A549 (cell line): ENCODE results near the gene NBEAL2. TPM values are rescaled to one million over a fixed set of nuclear protein-coding genes. Genes with fewer than 3 reads are reported as not detected.

Source experiments
- ATAC-seq, 2 experiments: fragments of 200-7000 bp in 1 of 2; fragments of >200 bp in 1 of 2; cut with Nextera tagmentation in 1 of 2; cut with Tn5 transposase in 1 of 2; 3 replicates each; pipeline versions ENCODE4 v1.8.0 to v1.9.1; 2018 to 2020; ENCODE audit warnings: mild to moderate bottlenecking in 1 of 2, moderate library complexity in 1 of 2
- CTCF ChIA-PET: fragments of 300-600 bp; sonication (Branson Sonifier 250); formaldehyde crosslinking; extraction: SDS; loops from one replicate; lab custom pipeline; 2021; ENCODE audit warnings: antibody characterized with exemption, inconsistent platforms; lab: Yijun Ruan, JAX
- POLR2A ChIA-PET: fragments of 350-600 bp; formaldehyde crosslinking; extraction: SDS; loops from one replicate; lab custom pipeline; 2021; ENCODE audit warnings: antibody characterized with exemption, inconsistent platforms; lab: Yijun Ruan, JAX
- DNase-seq, 2 experiments: peaks; one replicate each; pipeline versions ENCODE4 v3.0.0 to v3.0.0-alpha.2; 2011 to 2016; ENCODE audit warnings: low read depth in 1 of 2, low spot score in 1 of 2
- FAIRE-seq: peaks from 2 replicates; lab custom pipeline; 2011; peaks lifted over from hg19 to GRCh38; lab: Jason Lieb, UNC
- H3K27ac ChIP-seq, 2 experiments: fragments of >200 bp; sonication (Bioruptor Twin); formaldehyde crosslinking; 3 replicates each; pipeline ENCODE4 v1.5.1; 2016 to 2017
- H3K4me1 ChIP-seq: fragments of >200 bp; sonication (Bioruptor Twin); formaldehyde crosslinking; 3 replicates; pipeline ENCODE4 v1.6.1; 2016
- H3K4me2 ChIP-seq: fragments of >200 bp; sonication (Bioruptor Twin); formaldehyde crosslinking; 3 replicates; pipeline ENCODE4 v1.6.1; 2016
- H3K4me3 ChIP-seq: fragments of >200 bp; sonication (Bioruptor Twin); formaldehyde crosslinking; 3 replicates; pipeline ENCODE4 v1.5.1; 2016
- H3K9me3 ChIP-seq: fragments of >200 bp; sonication (Bioruptor Twin); formaldehyde crosslinking; 3 replicates; pipeline ENCODE4 v1.6.1; 2016
- CBX2 ChIP-seq: fragments of 200-600 bp; sonication (generic); IDR thresholded peaks from 2 replicates; pipeline ENCODE4 v1.6.1; 2016; ENCODE audit warnings: low read depth, mild to moderate bottlenecking, borderline replicate concordance
- CHD2 ChIP-seq: fragments of 150-350 bp; IDR thresholded peaks from 2 replicates; pipeline ENCODE4 v1.6.1; 2014; ENCODE audit warnings: low read length; ENCODE audit not compliant: partially characterized antibody
- EP300 ChIP-seq, 2 experiments: fragments of >200 bp; sonication (Bioruptor Twin); formaldehyde crosslinking; IDR thresholded peaks; 2 replicates in 1 of 2; 3 replicates in 1 of 2; pipeline ENCODE4 v1.6.1; 2016 to 2017
- FOSL2 ChIP-seq, 2 experiments: fragments of 450-650 bp in 1 of 2; fragments of >200 bp in 1 of 2; sonication (Bioruptor Twin) in 1 of 2; formaldehyde crosslinking; IDR thresholded peaks; 2 replicates each; pipeline versions ENCODE4 v1.5.0 to v1.6.1; 2016 to 2020; ENCODE audit warnings: mild to moderate bottlenecking in 1 of 2, moderate library complexity in 1 of 2
- FOXS1 ChIP-seq: fragments of 250-450 bp; sonication (Bioruptor Pico); IDR thresholded peaks from 2 replicates; pipeline ENCODE4 v1.5.0; 2020; ENCODE audit warnings: mild to moderate bottlenecking, moderate library complexity
- GATA3 ChIP-seq: IDR thresholded peaks from 2 replicates; pipeline ENCODE4 v1.6.1; 2012; ENCODE audit warnings: borderline replicate concordance
- HDAC2 ChIP-seq: fragments of 200-600 bp; sonication (generic); IDR thresholded peaks from 2 replicates; pipeline ENCODE4 v1.6.1; 2016
- HOXB13 ChIP-seq: fragments of 250-450 bp; sonication (Bioruptor Pico); IDR thresholded peaks from 2 replicates; pipeline ENCODE4 v1.5.0; 2020; ENCODE audit warnings: low read depth, mild to moderate bottlenecking, moderate library complexity
- JUN ChIP-seq, 2 experiments: fragments of >200 bp; sonication (Bioruptor Twin); formaldehyde crosslinking; IDR thresholded peaks; 2 replicates in 1 of 2; 3 replicates in 1 of 2; pipeline ENCODE4 v1.6.1; 2016 to 2017
- JUNB ChIP-seq: fragments of >200 bp; sonication (Bioruptor Twin); formaldehyde crosslinking; IDR thresholded peaks from 2 replicates; pipeline ENCODE4 v1.6.1; 2016
- KDM1A ChIP-seq: fragments of 200-600 bp; sonication (generic); IDR thresholded peaks from 2 replicates; pipeline ENCODE4 v1.6.1; 2016; ENCODE audit warnings: low read depth, mild to moderate bottlenecking
- KDM5A ChIP-seq: fragments of 200-600 bp; sonication (generic); IDR thresholded peaks from 2 replicates; pipeline ENCODE4 v1.6.1; 2016; ENCODE audit warnings: antibody characterized with exemption, mild to moderate bottlenecking
- NFE2L2 ChIP-seq: fragments of 150-350 bp; conservative IDR thresholded peaks from 2 replicates; pipeline ENCODE4 v1.6.1; 2014; ENCODE audit warnings: low read length
- NR3C1 ChIP-seq: fragments of >200 bp; sonication (Bioruptor Twin); formaldehyde crosslinking; IDR thresholded peaks from 3 replicates; pipeline ENCODE4 v1.6.1; 2017
- POLR2AphosphoS2 ChIP-seq: conservative IDR thresholded peaks from 2 replicates; pipeline ENCODE4 v1.6.1; 2012; ENCODE audit warnings: low read length, improper control_type of control experiment, inconsistent platforms
- RAD21 ChIP-seq, 2 experiments: fragments of >200 bp in 1 of 2; sonication (Bioruptor Twin) in 1 of 2; formaldehyde crosslinking in 1 of 2; IDR thresholded peaks in 1 of 2; conservative IDR thresholded peaks in 1 of 2; 2 replicates in 1 of 2; 3 replicates in 1 of 2; pipeline ENCODE4 v1.6.1; 2012 to 2018; ENCODE audit warnings: inconsistent platforms in 1 of 2
- RARB ChIP-seq: fragments of 250-450 bp; sonication (Bioruptor Pico); IDR thresholded peaks from 2 replicates; pipeline ENCODE4 v1.8.0; 2021; ENCODE audit warnings: mild to moderate bottlenecking, moderate library complexity
- RFX5 ChIP-seq: fragments of 450-650 bp; IDR thresholded peaks from 2 replicates; pipeline ENCODE4 v1.7.1; 2014; ENCODE audit warnings: antibody characterized with exemption, mild to moderate bottlenecking, moderate library complexity
- SMC3 ChIP-seq: fragments of >200 bp; sonication (Bioruptor Twin); formaldehyde crosslinking; IDR thresholded peaks from 3 replicates; pipeline ENCODE4 v1.6.1; 2018; ENCODE audit warnings: inconsistent platforms
- TP53 ChIP-seq: fragments of 250-450 bp; sonication (Bioruptor Pico); IDR thresholded peaks from 2 replicates; pipeline ENCODE4 v1.5.0; 2021; ENCODE audit warnings: mild to moderate bottlenecking, moderate library complexity
- ZFP36 ChIP-seq: fragments of 450-650 bp; IDR thresholded peaks from 2 replicates; pipeline ENCODE4 v1.6.1; 2014; ENCODE audit warnings: borderline replicate concordance; ENCODE audit not compliant: partially characterized antibody
- ZNF302 ChIP-seq: fragments of 250-450 bp; sonication (Bioruptor Pico); IDR thresholded peaks from 2 replicates; pipeline ENCODE4 v1.9.0; 2021; ENCODE audit warnings: inconsistent platforms, mild to moderate bottlenecking, moderate library complexity
- WGBS: methylation state at CpG from one replicate; pipeline ENCODE4 v1.1.6; 2017; ENCODE audit errors: missing lambda C conversion rate; 5-methylcytosine and 5-hydroxymethylcytosine counted together
- polyA plus RNA-seq, 4 experiments: library from polyadenylated mRNA; depleted of rRNA in 3 of 4; stranded (reverse); fragments of >200 nt; fragmentation: RNase III in 1 of 4; extraction: RNeasy Plus Mini Kit Qiagen cat#74134 plus additional on column Dnase treatment in 1 of 4; gene quantifications; 2 replicates in 3 of 4; 3 replicates in 1 of 4; pipeline ENCODE4 v1.2.3, GENCODE V29; 2011 to 2017
- TF ChIP-seq, protein P1 (sequence below): IDR thresholded peaks from 2 replicates; pipeline ENCODE4 v1.6.1; 2012; ENCODE audit warnings: low read depth, borderline replicate concordance
- TF ChIP-seq, protein P2 (sequence below): fragments of >200 bp; sonication (Bioruptor Twin); formaldehyde crosslinking; IDR thresholded peaks from 3 replicates; pipeline ENCODE4 v1.6.1; 2016
- TF ChIP-seq, protein P3 (sequence below): fragments of 250-450 bp; sonication (Bioruptor Pico); IDR thresholded peaks from 2 replicates; pipeline ENCODE4 v1.5.0; 2020; ENCODE audit warnings: low read depth, mild to moderate bottlenecking, moderate library complexity
- TF ChIP-seq, protein P4 (sequence below): IDR thresholded peaks from 2 replicates; pipeline ENCODE4 v1.6.1; 2012
- TF ChIP-seq, protein P5 (sequence below): fragments of >200 bp; sonication (Bioruptor Twin); formaldehyde crosslinking; IDR thresholded peaks from 3 replicates; pipeline ENCODE4 v1.5.1; 2016
- TF ChIP-seq, protein P6 (sequence below): fragments of >200 bp; sonication (Bioruptor Twin); formaldehyde crosslinking; IDR thresholded peaks from 2 replicates; pipeline ENCODE4 v1.6.1; 2016
- TF ChIP-seq, protein P7 (sequence below): fragments of 450-650 bp; IDR thresholded peaks from 2 replicates; pipeline ENCODE4 v1.6.1; 2014; ENCODE audit warnings: antibody characterized with exemption

The NBEAL2 gene
- polyA plus RNA-seq, 2 of the 4 experiments (the other 2 are of a cell fraction): 9.6 to 47.3 TPM

DNA sequence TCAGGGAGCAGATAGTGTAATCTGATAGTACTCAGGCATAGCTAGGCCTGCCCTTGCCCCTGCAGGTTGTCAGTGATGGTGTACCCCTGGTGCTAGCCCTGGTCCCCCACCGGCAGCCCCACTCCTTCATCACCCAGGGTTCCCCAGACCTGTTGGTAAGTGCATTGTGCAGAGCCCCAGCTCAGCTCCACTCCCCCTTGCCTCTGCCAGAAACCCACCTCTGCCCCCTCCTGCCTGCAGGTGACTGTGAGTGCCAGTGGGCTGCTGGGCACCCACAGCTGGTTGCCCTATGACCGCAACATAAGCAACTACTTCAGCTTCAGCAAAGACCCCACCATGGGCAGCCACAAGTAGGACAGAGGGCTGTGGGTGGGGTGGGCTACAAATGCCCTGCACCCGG is 27.5 kb downstream of the NBEAL2 start:
- FAIRE-seq (no peak), ATAC-seq (no peak), DNase-seq (no peak)
- ChIA-PET POLR2A (interaction anchor here (0.5 kb wide), 1 partner anchor 30 kb away, joined by 3 read pairs; no protein-coding TSS in a partner anchor), CTCF (interaction anchor here (0.8 to 2.6 kb wide), 4 partner anchors 8 to 24 kb away, joined by 3 to 8 read pairs (median 4); no protein-coding TSS in a partner anchor)
- Histone ChIP-seq H3K27ac (no peak overlapping the region), H3K9me3 (no peaks in the 10 kb centered on the region), H3K4me2 (no peak overlapping the region), H3K4me3 (no peak overlapping the region), H3K4me1 (no peaks in the 10 kb centered on the region)
- TF ChIP-seq, protein P1, sequence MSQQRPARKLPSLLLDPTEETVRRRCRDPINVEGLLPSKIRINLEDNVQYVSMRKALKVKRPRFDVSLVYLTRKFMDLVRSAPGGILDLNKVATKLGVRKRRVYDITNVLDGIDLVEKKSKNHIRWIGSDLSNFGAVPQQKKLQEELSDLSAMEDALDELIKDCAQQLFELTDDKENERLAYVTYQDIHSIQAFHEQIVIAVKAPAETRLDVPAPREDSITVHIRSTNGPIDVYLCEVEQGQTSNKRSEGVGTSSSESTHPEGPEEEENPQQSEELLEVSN: no peak
- TF ChIP-seq CBX2 (no peak), GATA3 (no peak), TP53 (no peak), RFX5 (no peak), ZFP36 (no peak), RARB (CRISPR knock-in tag) (no peak), HDAC2 (no peak), HOXB13 (no peak), FOXS1 (CRISPR knock-in tag) (no peak)
- TF ChIP-seq, protein P2, sequence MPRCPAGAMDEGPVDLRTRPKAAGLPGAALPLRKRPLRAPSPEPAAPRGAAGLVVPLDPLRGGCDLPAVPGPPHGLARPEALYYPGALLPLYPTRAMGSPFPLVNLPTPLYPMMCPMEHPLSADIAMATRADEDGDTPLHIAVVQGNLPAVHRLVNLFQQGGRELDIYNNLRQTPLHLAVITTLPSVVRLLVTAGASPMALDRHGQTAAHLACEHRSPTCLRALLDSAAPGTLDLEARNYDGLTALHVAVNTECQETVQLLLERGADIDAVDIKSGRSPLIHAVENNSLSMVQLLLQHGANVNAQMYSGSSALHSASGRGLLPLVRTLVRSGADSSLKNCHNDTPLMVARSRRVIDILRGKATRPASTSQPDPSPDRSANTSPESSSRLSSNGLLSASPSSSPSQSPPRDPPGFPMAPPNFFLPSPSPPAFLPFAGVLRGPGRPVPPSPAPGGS: no peak
- TF ChIP-seq, protein P3, sequence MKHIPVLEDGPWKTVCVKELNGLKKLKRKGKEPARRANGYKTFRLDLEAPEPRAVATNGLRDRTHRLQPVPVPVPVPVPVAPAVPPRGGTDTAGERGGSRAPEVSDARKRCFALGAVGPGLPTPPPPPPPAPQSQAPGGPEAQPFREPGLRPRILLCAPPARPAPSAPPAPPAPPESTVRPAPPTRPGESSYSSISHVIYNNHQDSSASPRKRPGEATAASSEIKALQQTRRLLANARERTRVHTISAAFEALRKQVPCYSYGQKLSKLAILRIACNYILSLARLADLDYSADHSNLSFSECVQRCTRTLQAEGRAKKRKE: no peak
- TF ChIP-seq, protein P4, sequence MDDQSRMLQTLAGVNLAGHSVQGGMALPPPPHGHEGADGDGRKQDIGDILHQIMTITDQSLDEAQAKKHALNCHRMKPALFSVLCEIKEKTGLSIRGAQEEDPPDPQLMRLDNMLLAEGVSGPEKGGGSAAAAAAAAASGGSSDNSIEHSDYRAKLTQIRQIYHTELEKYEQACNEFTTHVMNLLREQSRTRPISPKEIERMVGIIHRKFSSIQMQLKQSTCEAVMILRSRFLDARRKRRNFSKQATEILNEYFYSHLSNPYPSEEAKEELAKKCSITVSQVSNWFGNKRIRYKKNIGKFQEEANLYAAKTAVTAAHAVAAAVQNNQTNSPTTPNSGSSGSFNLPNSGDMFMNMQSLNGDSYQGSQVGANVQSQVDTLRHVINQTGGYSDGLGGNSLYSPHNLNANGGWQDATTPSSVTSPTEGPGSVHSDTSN: no peak
- TF ChIP-seq, protein P5, sequence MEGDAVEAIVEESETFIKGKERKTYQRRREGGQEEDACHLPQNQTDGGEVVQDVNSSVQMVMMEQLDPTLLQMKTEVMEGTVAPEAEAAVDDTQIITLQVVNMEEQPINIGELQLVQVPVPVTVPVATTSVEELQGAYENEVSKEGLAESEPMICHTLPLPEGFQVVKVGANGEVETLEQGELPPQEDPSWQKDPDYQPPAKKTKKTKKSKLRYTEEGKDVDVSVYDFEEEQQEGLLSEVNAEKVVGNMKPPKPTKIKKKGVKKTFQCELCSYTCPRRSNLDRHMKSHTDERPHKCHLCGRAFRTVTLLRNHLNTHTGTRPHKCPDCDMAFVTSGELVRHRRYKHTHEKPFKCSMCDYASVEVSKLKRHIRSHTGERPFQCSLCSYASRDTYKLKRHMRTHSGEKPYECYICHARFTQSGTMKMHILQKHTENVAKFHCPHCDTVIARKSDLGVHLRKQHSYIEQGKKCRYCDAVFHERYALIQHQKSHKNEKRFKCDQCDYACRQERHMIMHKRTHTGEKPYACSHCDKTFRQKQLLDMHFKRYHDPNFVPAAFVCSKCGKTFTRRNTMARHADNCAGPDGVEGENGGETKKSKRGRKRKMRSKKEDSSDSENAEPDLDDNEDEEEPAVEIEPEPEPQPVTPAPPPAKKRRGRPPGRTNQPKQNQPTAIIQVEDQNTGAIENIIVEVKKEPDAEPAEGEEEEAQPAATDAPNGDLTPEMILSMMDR: no peak
- 100% methylated on average over 1 of the region's 3 CpGs for WGBS

DNA sequence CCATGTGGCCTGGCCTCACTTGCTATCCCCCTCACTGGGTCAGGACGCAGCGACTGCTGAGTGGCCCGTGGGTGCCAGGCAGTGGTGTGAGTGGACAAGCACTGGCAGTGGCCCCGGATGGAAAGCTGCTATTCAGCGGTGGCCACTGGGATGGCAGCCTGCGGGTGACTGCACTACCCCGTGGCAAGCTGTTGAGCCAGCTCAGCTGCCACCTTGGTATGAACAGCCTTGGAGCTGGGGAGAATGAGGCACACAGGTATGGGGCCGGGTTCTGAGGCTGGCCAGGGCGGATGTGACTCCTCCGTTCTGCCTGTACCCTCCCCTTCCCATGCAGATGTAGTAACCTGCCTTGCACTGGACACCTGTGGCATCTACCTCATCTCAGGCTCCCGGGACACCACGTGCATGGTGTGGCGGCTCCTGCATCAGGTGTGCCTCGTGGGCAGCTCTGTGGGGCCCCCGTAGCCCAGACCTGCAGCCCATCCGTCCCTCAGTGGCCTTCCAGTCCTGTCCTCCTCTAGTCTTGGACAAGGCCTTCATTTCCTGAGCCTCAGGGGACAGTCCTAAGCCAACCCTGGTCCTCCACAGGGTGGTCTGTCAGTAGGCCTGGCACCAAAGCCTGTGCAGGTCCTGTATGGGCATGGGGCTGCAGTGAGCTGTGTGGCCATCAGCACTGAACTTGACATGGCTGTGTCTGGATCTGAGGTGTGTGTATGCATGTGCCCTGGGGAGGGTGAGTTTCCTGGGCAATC is 28.2 kb downstream of the NBEAL2 start:
- TF ChIP-seq, protein P6, sequence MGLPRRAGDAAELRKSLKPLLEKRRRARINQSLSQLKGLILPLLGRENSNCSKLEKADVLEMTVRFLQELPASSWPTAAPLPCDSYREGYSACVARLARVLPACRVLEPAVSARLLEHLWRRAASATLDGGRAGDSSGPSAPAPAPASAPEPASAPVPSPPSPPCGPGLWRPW: no peak
- TF ChIP-seq JUNB (no peak), RARB (CRISPR knock-in tag) (no peak), SMC3 (no peak), CHD2 (no peak), KDM5A (no peak), RAD21 (conservative IDR thresholded peaks at IDR 0.05 in 1 of 2, IDR thresholded peaks at IDR 0.05 in 1 of 2) (no peak), FOSL2 (IDR thresholded peaks at IDR 0.05) (no peak), FOSL2 (CRISPR knock-in tag; IDR thresholded peaks at IDR 0.05) (no peak), ZNF302 (CRISPR knock-in tag) (no peak), JUN (IDR thresholded peaks at IDR 0.05) (no peak), NR3C1 (no peak), KDM1A (no peak), NFE2L2 (no peak), POLR2AphosphoS2 (no peak), EP300 (IDR thresholded peaks at IDR 0.05) (no peak)
- TF ChIP-seq, protein P7, sequence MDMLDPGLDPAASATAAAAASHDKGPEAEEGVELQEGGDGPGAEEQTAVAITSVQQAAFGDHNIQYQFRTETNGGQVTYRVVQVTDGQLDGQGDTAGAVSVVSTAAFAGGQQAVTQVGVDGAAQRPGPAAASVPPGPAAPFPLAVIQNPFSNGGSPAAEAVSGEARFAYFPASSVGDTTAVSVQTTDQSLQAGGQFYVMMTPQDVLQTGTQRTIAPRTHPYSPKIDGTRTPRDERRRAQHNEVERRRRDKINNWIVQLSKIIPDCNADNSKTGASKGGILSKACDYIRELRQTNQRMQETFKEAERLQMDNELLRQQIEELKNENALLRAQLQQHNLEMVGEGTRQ: no peak
- TF ChIP-seq, all 56 proteins: peak for 0
- Histone ChIP-seq H3K4me3 (no peak overlapping the region), H3K4me2 (no peak overlapping the region), H3K4me1 (no peaks in the 10 kb centered on the region), H3K27ac (no peak overlapping the region), H3K9me3 (no peaks in the 10 kb centered on the region)
- POLR2A ChIA-PET: interaction anchor here (0.5 kb wide), 1 partner anchor 31 kb away, joined by 3 read pairs; no protein-coding TSS in a partner anchor
- ATAC-seq (peak; percentile 6 to 7; a peak in 3 of 6 replicates), DNase-seq (no peak), FAIRE-seq (no peak)
- CTCF ChIA-PET: interaction anchor here (0.8 to 2.6 kb wide), 3 partner anchors 9 to 25 kb away, joined by 3 to 8 read pairs (median 5); no protein-coding TSS in a partner anchor
- 95% methylated on average over 9 of the region's 16 CpGs for WGBS
